Tongue (tissue), 2 donors: Measurements from ENCODE around the gene NCBP3. TPM values are rescaled to one million over a fixed set of nuclear protein-coding genes. Genes with fewer than 3 reads are reported as not detected.

ENCODE experiments used
- DNase-seq: peaks from one replicate; pipeline ENCODE4 v3.0.0-alpha.2; 2015
- total RNA-seq: library from RNA; depleted of rRNA; stranded (reverse); fragments of >200 nt; gene quantifications from one replicate; pipeline ENCODE4 v1.2.3, GENCODE V29; 2014

The NCBP3 gene
- total RNA-seq, 1 donor from 2014 or later = 31.7 TPM

GRCh38 chr17:3754458-3755334 lies 91.3 kb downstream of the NCBP3 start:
- peak; percentile 70 for DNase-seq

GRCh38 chr17:3754066-3754457 lies 92.0 kb downstream of the NCBP3 start:
- no peak for DNase-seq

DNA sequence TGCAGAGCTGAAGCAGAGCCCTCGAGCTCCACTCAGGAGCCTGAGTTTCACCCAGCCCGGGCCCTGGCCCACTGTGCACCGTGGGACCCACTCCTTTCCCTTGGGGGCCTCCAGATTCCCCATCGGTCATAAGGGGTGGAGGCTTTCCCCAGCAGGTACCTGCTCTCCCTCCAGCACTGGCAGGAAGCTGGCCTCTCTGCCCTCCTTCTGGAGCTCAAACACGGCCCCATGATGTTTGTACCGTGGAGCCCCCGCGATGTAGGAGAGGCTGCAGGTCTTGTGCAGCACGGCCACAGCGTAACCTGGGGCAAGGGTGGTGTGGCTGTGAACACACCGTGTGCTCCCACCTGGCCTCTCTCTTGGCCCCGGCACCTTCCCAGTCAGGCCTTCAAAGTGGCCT lies 92.4 kb downstream of the NCBP3 start:
- no peak for DNase-seq

Other genes starting within 250 kb of the NCBP3 start
- 8.2 TPM for gene TRPV1, start 236.8 kb downstream of the NCBP3 start, total RNA-seq
- 15.3 TPM for gene SHPK, start 210.0 kb downstream of the NCBP3 start, total RNA-seq
- 14.7 TPM for gene CTNS, start 209.5 kb downstream of the NCBP3 start, total RNA-seq
- 53.7 TPM for gene TAX1BP3, start 177.7 kb downstream of the NCBP3 start, total RNA-seq
- gene EMC6, start 177.4 kb downstream of the NCBP3 start, total RNA-seq = 14.7 TPM
- gene P2RX5, start 150.1 kb downstream of the NCBP3 start, total RNA-seq = 13.5 TPM
- 2.3 TPM for gene HASPIN, start 122.3 kb downstream of the NCBP3 start, total RNA-seq
- gene ITGAE, start 45.1 kb downstream of the NCBP3 start, total RNA-seq = 15.3 TPM
- gene CAMKK1, start 46.8 kb upstream of the NCBP3 start, total RNA-seq = 6.1 TPM
- 2.3 TPM for gene P2RX1, start 70.2 kb upstream of the NCBP3 start, total RNA-seq
- gene ATP2A3, start 118.2 kb upstream of the NCBP3 start, total RNA-seq = 16.8 TPM